HepG2 (cell line): ENCODE data around the gene TP73. TPM values are rescaled to one million over a fixed set of nuclear protein-coding genes. Genes with fewer than 3 reads are reported as not detected.

Source experiments
- ATF3 ChIP-seq: sonication (generic); formaldehyde crosslinking; IDR thresholded peaks from 2 replicates; pipeline ENCODE4 v1.4.0; 2020; ENCODE audit warnings: missing genetic modification reagents
- DMTF1 ChIP-seq: sonication (generic); formaldehyde crosslinking; IDR thresholded peaks from 2 replicates; pipeline ENCODE4 v1.4.0; 2020; ENCODE audit warnings: mild to moderate bottlenecking, missing genetic modification reagents
- GABPB1 ChIP-seq: IDR thresholded peaks from 2 replicates; pipeline ENCODE4 v1.6.1; 2016; ENCODE audit warnings: mild to moderate bottlenecking, missing genetic modification reagents, moderate library complexity, missing compliant biosample characterization
- HOXA7 ChIP-seq: sonication (generic); formaldehyde crosslinking; IDR thresholded peaks from 2 replicates; pipeline ENCODE4 v1.8.1; 2022; ENCODE audit warnings: mild to moderate bottlenecking, missing genetic modification reagents, moderate library complexity
- MAX ChIP-seq: IDR thresholded peaks from 2 replicates; pipeline ENCODE4 v1.6.1; 2012; ENCODE audit warnings: inconsistent platforms
- MIXL1 ChIP-seq: IDR thresholded peaks from 2 replicates; pipeline ENCODE4 v1.6.1; 2016
- MTA1 ChIP-seq: sonication (generic); formaldehyde crosslinking; IDR thresholded peaks from 2 replicates; pipeline ENCODE4 v1.4.0; 2020; ENCODE audit warnings: missing genetic modification reagents, mild to moderate bottlenecking, borderline replicate concordance
- PHF20 ChIP-seq: sonication (generic); formaldehyde crosslinking; IDR thresholded peaks from 2 replicates; pipeline ENCODE4 v1.5.0; 2020; ENCODE audit warnings: mild to moderate bottlenecking, missing genetic modification reagents
- POLR2A ChIP-seq, 2 experiments: IDR thresholded peaks; 2 replicates each; pipeline ENCODE4 v1.6.1; 2011; ENCODE audit warnings: low read depth in 2 of 2, low read length in 2 of 2, mild to moderate bottlenecking in 1 of 2, moderate library complexity in 1 of 2; ENCODE audit not compliant: insufficient read depth in 1 of 2
- SOX13 ChIP-seq, 3 experiments: fragments of 450-650 bp in 1 of 3; sonication (generic) in 1 of 3; formaldehyde crosslinking in 1 of 3; IDR thresholded peaks in 2 of 3; conservative IDR thresholded peaks in 1 of 3; 2 replicates each; pipeline versions ENCODE4 v1.5.0 to v1.6.1; 2016 to 2020; ENCODE audit warnings: antibody characterized with exemption in 1 of 3, mild to moderate bottlenecking in 1 of 3, missing compliant biosample characterization in 1 of 3, missing genetic modification reagents in 1 of 3, moderate library complexity in 1 of 3
- THAP8 ChIP-seq: sonication (generic); formaldehyde crosslinking; IDR thresholded peaks from 2 replicates; pipeline ENCODE4 v1.5.1; 2020; ENCODE audit warnings: missing genetic modification reagents, mild to moderate bottlenecking, borderline replicate concordance
- ZBTB26 ChIP-seq: IDR thresholded peaks from 2 replicates; pipeline ENCODE4 v1.6.1; 2016; ENCODE audit warnings: missing compliant biosample characterization, missing genetic modification reagents, borderline replicate concordance
- ZFP36 ChIP-seq: fragments of 150-350 bp; IDR thresholded peaks from 2 replicates; pipeline ENCODE4 v1.6.1; 2018; ENCODE audit warnings: borderline replicate concordance, low read length, low read depth; ENCODE audit not compliant: partially characterized antibody
- ZFP36L1 ChIP-seq: sonication (generic); formaldehyde crosslinking; IDR thresholded peaks from 2 replicates; pipeline ENCODE4 v1.8.0; 2022; ENCODE audit warnings: mild to moderate bottlenecking, missing genetic modification reagents, moderate library complexity
- ZNF34 ChIP-seq: sonication (generic); formaldehyde crosslinking; IDR thresholded peaks from 2 replicates; pipeline ENCODE4 v1.4.0; 2020; ENCODE audit warnings: mild to moderate bottlenecking, missing genetic modification reagents, borderline replicate concordance
- ZNF510 ChIP-seq: sonication (generic); formaldehyde crosslinking; IDR thresholded peaks from 2 replicates; pipeline ENCODE4 v1.4.0; 2020; ENCODE audit warnings: low read depth, mild to moderate bottlenecking, missing genetic modification reagents
- ZNF607 ChIP-seq: sonication (generic); formaldehyde crosslinking; IDR thresholded peaks from 2 replicates; pipeline ENCODE4 v1.5.1; 2020; ENCODE audit warnings: missing genetic modification reagents, mild to moderate bottlenecking, borderline replicate concordance
- ZNF687 ChIP-seq: sonication (generic); formaldehyde crosslinking; IDR thresholded peaks from 2 replicates; pipeline ENCODE4 v1.5.1; 2020; ENCODE audit warnings: mild to moderate bottlenecking, missing genetic modification reagents, moderate library complexity
- ZNF7 ChIP-seq: IDR thresholded peaks from 2 replicates; pipeline ENCODE4 v1.6.1; 2016; ENCODE audit warnings: missing biosample characterization, missing genetic modification reagents
- polyA plus RNA-seq, 8 experiments: library from polyadenylated mRNA; depleted of rRNA in 3 of 8; stranded (reverse) in 7 of 8; unstranded in 1 of 8; fragments of >200 nt; fragmentation: Illumina TruSeq in 4 of 8; extraction: Trizol in 4 of 8; gene quantifications; 2 replicates each; pipeline versions ENCODE4 v1.2.1 to v1.2.3, GENCODE V29; 2011 to 2016; ENCODE audit warnings: low read depth in 4 of 8, missing spikeins in 1 of 8, mixed read lengths in 1 of 8; ENCODE audit not compliant: insufficient read depth in 1 of 8
- total RNA-seq, 5 experiments: library from RNA; depleted of rRNA; stranded (reverse); fragments of >200 nt; fragmentation: Illumina TruSeq; extraction: Trizol; gene quantifications; 2 replicates each; pipeline ENCODE4 v1.2.3, GENCODE V29; 2016; ENCODE audit warnings: low read depth in 1 of 5

Gene TP73
- total and polyA plus RNA-seq, 2 of the 13 experiments (the other 11 are each of a cell fraction or from before 2014, with no cell fraction given): 0.49 to 1.1 TPM

GRCh38 chr1:3733094-3733882 is 81.0 kb downstream of the TP73 start (continued):
- TF ChIP-seq DMTF1 (CRISPR knock-in tag) (0 out of 2 replicates have a peak, but pooled peaks have one; percentile 57), POLR2A (IDR thresholded peaks at IDR 0.05; ENCODE audit: insufficient read depth in 1 of 2, low read depth in 2 of 2, low read length in 2 of 2) (peak in 1 of 2 experiments; percentile 38; a peak in 1 of 4 replicates), ZFP36L1 (CRISPR knock-in tag) (peak; percentile 64; the same call in 1 of the 2 replicates), SOX13 (IDR thresholded peaks at IDR 0.05) (no peak), SOX13 (CRISPR knock-in tag; conservative IDR thresholded peaks at IDR 0.05 in 1 of 2, IDR thresholded peaks at IDR 0.05 in 1 of 2) (peak in 1 of 2 experiments; percentile 41; a peak in 1 of 4 replicates), ATF3 (CRISPR knock-in tag) (no peak), ZNF687 (CRISPR knock-in tag) (peak; percentile 91), ZNF607 (CRISPR knock-in tag) (0 out of 2 replicates have a peak, but pooled peaks have one; percentile 59), PHF20 (CRISPR knock-in tag) (peak; percentile 26; the same call in 1 of the 2 replicates), GABPB1 (CRISPR knock-in tag) (peak; percentile 23; the same call in 1 of the 2 replicates), ZFP36 (no peak), MAX (peak; percentile 80), ZNF510 (CRISPR knock-in tag) (peak; percentile 72; the same call in 1 of the 2 replicates), HOXA7 (CRISPR knock-in tag) (no peak), ZNF7 (CRISPR knock-in tag) (no peak), THAP8 (CRISPR knock-in tag) (no peak), ZBTB26 (CRISPR knock-in tag) (no peak), ZNF34 (CRISPR knock-in tag) (0 out of 2 replicates have a peak, but pooled peaks have one; percentile 19), MIXL1 (CRISPR knock-in tag) (peak; percentile 51; the same call in 1 of the 2 replicates), MTA1 (CRISPR knock-in tag) (peak; percentile 67; the same call in 1 of the 2 replicates)
